GM19395 (cell line): ENCODE data around the gene ADGRV1.

Source experiments
- ATAC-seq: cut with Tn5 transposase; IDR thresholded peaks from one replicate; pipeline ENCODE4 v1.9.1; 2021; ENCODE audit warnings: mild to moderate bottlenecking, moderate library complexity; ENCODE audit not compliant: unreplicated experiment

ADGRV1 gene

GRCh38 chr5:90932052-90932699 is 373.6 kb downstream of the ADGRV1 start:
- peak; percentile 71 for ATAC-seq

GRCh38 chr5:90933298-90933697 is 374.7 kb downstream of the ADGRV1 start:
- no peak for ATAC-seq

- no peak for ATAC-seq
Measured at GRCh38 chr5:90934091-90934719, 375.6 kb downstream of the ADGRV1 start.

GRCh38 chr5:90934738-90935137 is 376.1 kb downstream of the ADGRV1 start:
- no peak for ATAC-seq

GRCh38 chr5:90939211-90939610 is 380.6 kb downstream of the ADGRV1 start:
- ATAC-seq: no peak

- peak; percentile 99 for ATAC-seq
Measured at GRCh38 chr5:90940227-90940995, 381.8 kb downstream of the ADGRV1 start.

- ATAC-seq: no peak
Measured at GRCh38 chr5:90941002-90941720, 382.6 kb downstream of the ADGRV1 start.

GRCh38 chr5:90944116-90944515 is 385.5 kb downstream of the ADGRV1 start:
- ATAC-seq: no peak

GRCh38 chr5:90947667-90948066 is 389.1 kb downstream of the ADGRV1 start:
- ATAC-seq: no peak

GRCh38 chr5:90948969-90949368 is 390.4 kb downstream of the ADGRV1 start:
- no peak for ATAC-seq

- peak; percentile 85 for ATAC-seq
Measured at GRCh38 chr5:90949469-90950358, 391.1 kb downstream of the ADGRV1 start.

- ATAC-seq: no peak
Measured at GRCh38 chr5:90955001-90955635, 396.5 kb downstream of the ADGRV1 start.

GRCh38 chr5:90956511-90957097 is 398.0 kb downstream of the ADGRV1 start:
- no peak for ATAC-seq

GRCh38 chr5:90957906-90958305 is 399.3 kb downstream of the ADGRV1 start:
- no peak for ATAC-seq

- ATAC-seq: no peak
Measured at GRCh38 chr5:90959262-90959661, 400.7 kb downstream of the ADGRV1 start.

GRCh38 chr5:90962481-90962880 is 403.9 kb downstream of the ADGRV1 start:
- ATAC-seq: no peak

- no peak for ATAC-seq
Measured at GRCh38 chr5:90965110-90965685, 406.6 kb downstream of the ADGRV1 start.

- ATAC-seq: no peak
Measured at GRCh38 chr5:90967443-90967842, 408.8 kb downstream of the ADGRV1 start.

GRCh38 chr5:90967851-90968250 is 409.3 kb downstream of the ADGRV1 start:
- no peak for ATAC-seq
